NCI-H2227 treated with DMSO at 0.1 percent for 48 hours (cell line): ENCODE measurements around the gene GMEB1.
"Not testable (repeated sequence)": the region's sequence is repeated elsewhere in the genome, so short reads cannot be mapped to it uniquely, and the experiment has no call there.

Experiments used
- DNase-seq: peaks from one replicate; lab custom pipeline; 2025; lab: John Stamatoyannopoulos, UW

GMEB1 gene

DNA sequence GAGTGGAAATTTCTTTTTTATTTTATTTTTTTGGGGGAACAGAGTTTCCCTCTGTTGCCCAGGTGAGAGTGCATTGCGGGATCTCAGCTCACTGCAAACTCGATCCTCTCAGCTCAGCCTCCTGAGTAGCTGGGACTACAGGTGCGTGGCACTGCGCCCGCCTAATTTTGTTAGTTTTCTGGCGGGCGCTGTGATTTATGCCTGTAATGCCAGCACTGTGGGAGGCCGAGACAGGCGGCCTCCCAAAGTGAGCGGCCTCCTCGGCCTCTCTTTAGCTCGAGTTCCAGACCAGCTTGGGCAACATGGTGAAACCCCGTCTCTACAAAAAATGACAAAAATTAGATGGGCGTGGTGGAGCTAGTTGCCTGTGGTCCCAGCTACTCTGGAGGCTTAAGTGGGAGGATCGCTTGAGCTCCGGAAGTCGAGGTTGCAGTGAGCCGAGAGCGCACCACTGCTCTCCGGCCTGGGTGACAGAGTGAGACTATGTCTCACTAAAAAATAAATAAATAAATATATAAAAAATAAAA is 2.7 kb downstream of the GMEB1 start:
- no peak for DNase-seq

DNA sequence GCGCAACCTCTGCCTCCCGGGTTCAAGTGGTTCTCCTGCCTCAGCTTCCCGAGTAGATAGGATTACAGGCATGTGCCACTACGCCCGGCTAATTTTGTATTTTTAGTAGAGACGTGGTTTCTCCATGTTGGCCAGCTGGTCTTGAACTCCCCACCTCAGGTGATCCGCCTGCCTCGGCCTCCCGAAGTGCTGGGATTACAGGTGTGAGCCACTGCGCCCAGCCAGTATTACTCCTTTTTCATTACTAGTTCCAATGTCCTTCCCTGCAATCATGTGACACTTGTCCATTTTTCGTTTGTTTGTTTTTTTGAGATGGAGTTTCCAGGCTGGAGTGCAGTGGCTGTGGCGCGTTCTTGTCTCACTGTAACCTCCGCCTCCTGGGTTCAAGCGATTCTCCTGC is 4.4 kb downstream of the GMEB1 start:
- DNase-seq, result not testable (repeated sequence)

- peak; percentile 76 for DNase-seq
These were observed 7.3 kb downstream of the GMEB1 start for GRCh38 chr1:28675924-28676257.

DNA sequence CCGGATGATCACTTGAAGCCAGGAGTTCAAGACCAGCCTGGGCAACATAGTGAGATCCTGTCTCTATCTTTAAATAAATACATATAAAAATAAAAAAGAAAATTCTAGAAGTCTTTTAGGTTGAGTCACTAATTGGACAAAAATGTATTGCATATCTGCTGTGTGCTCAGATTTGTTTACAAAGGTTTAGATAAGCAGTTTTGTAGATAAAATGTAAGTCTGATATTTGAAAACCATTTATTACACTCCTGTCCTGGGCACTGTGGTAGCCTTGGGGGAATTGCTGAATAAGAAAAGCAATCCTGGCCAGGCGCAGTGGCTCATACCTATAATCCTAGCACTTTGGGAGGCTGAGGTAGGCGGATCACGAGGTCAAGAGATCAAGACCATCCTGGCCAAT is 11.6 kb downstream of the GMEB1 start:
- no peak for DNase-seq

- DNase-seq, result no peak
These were observed 14.3 kb downstream of the GMEB1 start for GRCh38 chr1:28682840-28683239.

DNA sequence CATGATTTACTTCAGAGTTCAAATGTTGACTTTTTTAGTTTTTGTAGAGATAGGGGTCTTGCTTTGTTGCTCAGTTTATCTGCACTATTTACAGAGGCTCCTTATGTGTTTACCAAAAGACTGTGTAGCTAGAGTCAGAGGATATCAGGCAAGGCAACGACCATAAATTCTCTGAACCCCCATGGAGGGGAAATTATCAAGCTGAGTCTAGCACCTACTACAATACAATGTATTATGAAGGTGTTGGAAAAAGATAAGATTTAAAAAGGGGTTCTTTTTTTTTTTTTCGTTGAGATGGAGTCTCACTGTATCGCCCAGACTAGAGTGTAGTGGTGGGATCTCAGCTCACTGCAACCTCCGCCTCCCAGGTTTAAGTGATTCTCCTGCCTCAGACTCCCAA is 16.4 kb downstream of the GMEB1 start:
- DNase-seq, result no peak

DNA sequence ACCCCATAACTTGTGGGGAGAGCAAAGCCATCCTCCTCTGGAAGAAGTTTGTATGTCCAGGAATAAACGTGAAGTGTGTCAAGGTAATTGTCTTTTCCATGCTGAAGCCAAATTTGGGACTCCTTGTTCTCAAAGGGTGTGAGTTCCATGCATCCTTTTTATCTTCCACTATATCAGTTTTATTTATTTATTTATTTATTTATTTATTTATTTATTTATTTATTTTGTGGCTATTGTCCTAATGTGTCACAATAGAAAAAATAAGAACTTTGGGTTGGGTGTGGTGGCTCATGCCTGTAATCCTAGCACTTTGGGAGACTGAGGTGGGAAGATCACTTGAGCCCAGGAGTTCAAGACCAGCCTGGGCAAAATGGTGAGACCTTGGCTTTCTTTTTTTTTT is 23.0 kb downstream of the GMEB1 start:
- not testable (repeated sequence) for DNase-seq

DNA sequence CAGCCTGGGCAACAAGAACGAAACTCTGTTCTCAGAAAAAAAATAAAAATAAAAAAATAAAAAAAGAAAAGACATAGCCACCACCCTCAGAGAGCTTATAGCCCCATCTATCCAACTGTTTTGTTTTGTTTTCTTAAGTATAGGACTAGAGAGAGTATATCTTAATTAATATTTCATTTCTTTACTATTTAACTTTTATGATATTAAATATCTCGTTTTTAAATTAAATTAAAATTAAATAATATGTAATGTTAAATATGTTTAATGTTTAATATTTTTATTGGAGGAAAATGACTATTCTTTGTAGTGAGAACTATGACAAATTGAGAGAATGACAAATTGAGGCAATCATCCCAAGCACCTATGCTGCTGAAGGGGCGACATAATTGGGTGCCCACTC is 35.0 kb downstream of the GMEB1 start:
- no peak for DNase-seq

- no peak for DNase-seq
These were observed 47.8 kb downstream of the GMEB1 start for GRCh38 chr1:28716336-28716735.

- DNase-seq, result no peak
These were observed 49.6 kb downstream of the GMEB1 start for GRCh38 chr1:28718166-28718565.

GRCh38 chr1:28718586-28719331 is 50.2 kb downstream of the GMEB1 start:
- no peak for DNase-seq

- DNase-seq, result no peak
These were observed 50.7 kb downstream of the GMEB1 start for GRCh38 chr1:28719332-28719619.

DNA sequence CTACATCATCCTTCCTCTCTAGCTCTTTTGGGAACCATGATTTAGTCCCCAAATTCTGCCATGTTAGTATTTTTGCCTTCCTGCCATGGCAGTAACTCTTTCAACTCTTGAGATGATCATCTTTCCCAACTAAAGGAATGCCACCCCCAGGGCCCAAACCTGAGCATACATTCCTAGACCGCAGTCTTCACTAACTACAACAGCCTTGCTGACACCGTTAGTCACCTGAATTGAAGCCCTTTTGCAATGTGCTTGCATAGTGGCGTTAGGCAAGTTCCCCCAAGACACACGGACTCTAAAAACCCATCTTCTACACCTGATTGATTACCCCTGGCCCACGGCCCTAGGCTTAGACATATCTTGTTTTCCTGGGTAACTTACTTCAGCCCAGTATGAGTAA is 51.8 kb downstream of the GMEB1 start:
- DNase-seq, result no peak

- DNase-seq, result not testable (repeated sequence)
These were observed 53.3 kb downstream of the GMEB1 start for GRCh38 chr1:28721927-28722326.

DNA sequence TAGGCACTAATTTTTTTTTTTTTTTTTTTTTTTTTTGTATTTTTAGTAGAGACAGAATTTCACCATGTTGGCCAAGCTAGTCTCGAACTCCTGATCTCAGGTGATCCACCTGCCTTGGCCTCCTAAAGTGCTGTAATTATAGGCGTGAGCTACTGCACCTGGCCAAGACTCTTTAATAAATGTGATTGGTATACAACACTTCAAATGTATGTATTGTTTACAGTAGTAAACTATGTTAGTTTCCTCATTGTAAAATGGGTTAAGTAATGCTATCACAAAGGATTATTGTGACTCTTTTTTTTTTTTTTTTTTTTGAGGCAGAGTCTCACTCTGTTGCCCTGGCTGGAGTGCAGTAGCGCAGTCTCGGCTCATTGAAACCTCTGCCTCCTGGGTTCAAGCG is 56.8 kb downstream of the GMEB1 start:
- not testable (repeated sequence) for DNase-seq

DNA sequence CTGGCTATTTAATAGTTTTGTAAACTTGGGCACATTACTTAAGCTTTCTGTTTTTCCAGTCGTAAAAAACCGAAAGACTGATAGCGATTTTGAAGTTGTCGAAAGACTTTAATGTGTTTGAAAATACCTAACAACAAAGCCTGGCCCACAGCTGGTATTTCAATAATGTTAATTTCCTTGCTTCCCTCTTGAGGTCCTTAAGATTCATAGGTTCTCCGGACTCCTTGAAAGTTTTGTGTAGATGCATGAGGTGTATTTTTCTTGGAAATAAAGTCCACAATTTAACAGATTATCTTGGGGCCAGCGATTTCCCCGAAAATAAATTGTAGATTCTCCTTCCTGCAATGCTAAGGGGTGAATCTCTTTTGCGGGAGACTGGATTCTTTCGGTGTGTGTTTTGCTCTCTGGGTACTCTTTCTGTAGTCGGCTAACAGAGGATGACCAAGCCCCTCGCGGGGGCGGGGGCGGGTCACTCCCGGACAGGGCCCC is 67.4 kb downstream of the GMEB1 start:
- DNase-seq, result no peak

DNA sequence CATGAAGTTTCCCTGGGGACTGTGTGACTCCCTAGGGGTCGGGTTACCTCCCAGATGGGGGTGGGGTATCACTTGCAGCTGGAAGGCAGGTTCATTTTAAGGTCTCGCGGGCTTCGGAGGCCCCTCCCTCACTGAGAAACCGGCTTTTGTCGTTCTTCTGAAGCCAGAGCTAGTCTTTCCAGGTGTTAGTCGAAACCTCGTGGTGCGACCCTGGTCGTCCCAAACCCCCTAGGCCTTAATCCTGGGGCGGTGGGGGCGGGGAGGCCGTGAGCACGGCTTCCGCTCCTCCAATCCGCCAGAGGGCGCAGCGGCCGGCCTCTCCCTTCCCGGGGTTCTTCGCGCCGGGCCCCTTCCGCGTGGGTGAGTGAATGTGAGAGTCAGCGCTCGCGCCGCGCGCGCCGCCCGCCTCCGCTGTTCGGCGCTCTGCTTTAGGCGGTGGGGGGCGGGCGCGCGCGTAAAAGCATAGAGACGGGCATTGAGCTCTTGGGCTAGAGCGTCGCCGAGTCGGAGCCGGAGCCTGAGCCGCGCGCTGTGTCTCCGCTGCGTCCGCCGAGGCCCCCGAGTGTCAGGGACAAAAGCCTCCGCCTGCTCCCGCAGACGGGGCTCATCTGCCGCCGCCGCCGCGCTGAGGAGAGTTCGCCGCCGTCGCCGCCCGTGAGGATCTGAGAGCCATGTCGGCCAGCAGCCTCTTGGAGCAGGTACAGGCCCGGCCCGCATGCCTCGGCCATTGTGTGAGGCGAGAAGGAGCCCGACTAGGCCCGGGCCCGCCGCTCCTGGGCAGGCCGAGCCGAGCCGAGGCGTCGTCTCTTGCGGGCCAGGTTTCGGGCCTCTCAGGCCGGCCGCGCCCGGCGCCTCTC is 68.1 kb downstream of the GMEB1 start, which contains the start of gene YTHDF2:
YTHDF2 (plus strand) TSS at position 491 of the 857 bp plus-strand sequence; CDS start at position 672, 181 bp downstream.
- peak; percentile 97 for DNase-seq

- DNase-seq, result peak; percentile 29
These were observed 68.9 kb downstream of the GMEB1 start for GRCh38 chr1:28737307-28738132.

GRCh38 chr1:28740118-28740517 is 71.5 kb downstream of the GMEB1 start:
- no peak for DNase-seq

- no peak for DNase-seq
These were observed 75.6 kb downstream of the GMEB1 start for GRCh38 chr1:28744184-28744583.

DNA sequence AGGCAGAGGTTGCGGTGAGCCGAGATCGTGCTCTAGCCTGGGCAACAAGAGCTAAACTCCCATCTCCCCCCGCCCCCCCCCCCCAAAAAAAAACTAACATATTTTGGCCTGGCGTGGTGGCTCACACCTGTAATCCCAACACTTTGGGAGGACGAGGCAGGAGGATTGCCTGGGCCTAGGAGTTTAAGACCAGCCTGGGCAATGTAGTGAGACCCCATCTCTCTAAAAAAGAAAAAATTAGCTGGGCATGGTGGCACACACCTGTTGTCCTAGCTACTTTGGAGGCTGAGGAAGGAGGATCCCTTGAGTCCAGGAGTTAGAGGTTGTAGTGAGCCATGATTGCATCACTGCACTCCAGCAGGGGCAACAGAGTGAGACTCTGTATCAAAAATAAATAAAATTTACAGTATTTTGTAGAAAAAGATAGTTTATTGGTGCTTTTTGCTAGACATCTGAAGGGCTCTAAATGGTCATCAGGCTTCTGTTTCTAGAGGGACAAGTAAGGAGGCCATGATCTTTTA is 77.1 kb downstream of the GMEB1 start:
- no peak for DNase-seq

DNA sequence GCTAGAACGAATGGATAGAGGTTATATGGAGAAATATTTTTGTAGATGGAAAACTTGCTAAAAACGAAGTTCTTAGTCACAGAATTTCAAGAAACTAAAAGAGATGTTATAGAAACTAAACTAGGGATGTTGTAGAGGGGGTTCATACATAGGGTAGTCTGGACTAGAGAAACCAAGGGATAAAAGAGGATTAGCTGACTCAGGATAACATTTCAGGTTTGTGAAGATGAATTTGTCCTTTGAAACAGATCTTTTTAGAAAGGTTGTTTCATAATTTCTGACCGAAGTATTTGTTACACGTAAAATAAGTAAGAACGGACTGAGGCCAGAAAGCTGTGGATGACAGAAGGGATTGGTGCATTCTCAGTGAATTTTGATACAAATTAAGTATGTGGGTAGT is 81.7 kb downstream of the GMEB1 start:
- no peak for DNase-seq
